Measurements from ENCODE around the gene REV1.

GRCh38 chr2:99433340-99433739, 56.5 kb downstream of the REV1 start:
- no peak for TF ChIP-seq ZNF530 (tag by site-specific recombination; IDR thresholded peaks at IDR 0.05; ENCODE audit: low read depth)
- no peak for TF ChIP-seq ZNF645 (tag by site-specific recombination; IDR thresholded peaks at IDR 0.05)
- no peak for TF ChIP-seq ZNF580 (tag by site-specific recombination; IDR thresholded peaks at IDR 0.05)
- TF ChIP-seq REST (tag by site-specific recombination; IDR thresholded peaks at IDR 0.05), result no peak
- no peak for TF ChIP-seq ZNF549 (tag by site-specific recombination; IDR thresholded peaks at IDR 0.05)
- TF ChIP-seq CTCF (tag by site-specific recombination; IDR thresholded peaks at IDR 0.05), result no peak
- no peak for TF ChIP-seq ELK4 (IDR thresholded peaks at IDR 0.05; ENCODE audit: borderline replicate concordance, low read depth, low read length)
- TF ChIP-seq ZFP69B (tag by site-specific recombination; IDR thresholded peaks at IDR 0.05), result no peak
- TF ChIP-seq ZSCAN16 (tag by site-specific recombination; IDR thresholded peaks at IDR 0.05), result no peak
- no peak for TF ChIP-seq YY2 (tag by site-specific recombination; IDR thresholded peaks at IDR 0.05)
- TF ChIP-seq ZBTB21 (tag by site-specific recombination; IDR thresholded peaks at IDR 0.05), result no peak
- TF ChIP-seq ZBTB44 (tag by site-specific recombination; IDR thresholded peaks at IDR 0.05), result no peak
